Measurements from ENCODE around the gene KIF1C. TPM values are rescaled to one million over a fixed set of nuclear protein-coding genes. Genes with fewer than 3 reads are reported as not detected.

KIF1C gene
- total RNA-seq, 2 experiments from 2014 or later = 32.6 to 43.0 TPM

DNA sequence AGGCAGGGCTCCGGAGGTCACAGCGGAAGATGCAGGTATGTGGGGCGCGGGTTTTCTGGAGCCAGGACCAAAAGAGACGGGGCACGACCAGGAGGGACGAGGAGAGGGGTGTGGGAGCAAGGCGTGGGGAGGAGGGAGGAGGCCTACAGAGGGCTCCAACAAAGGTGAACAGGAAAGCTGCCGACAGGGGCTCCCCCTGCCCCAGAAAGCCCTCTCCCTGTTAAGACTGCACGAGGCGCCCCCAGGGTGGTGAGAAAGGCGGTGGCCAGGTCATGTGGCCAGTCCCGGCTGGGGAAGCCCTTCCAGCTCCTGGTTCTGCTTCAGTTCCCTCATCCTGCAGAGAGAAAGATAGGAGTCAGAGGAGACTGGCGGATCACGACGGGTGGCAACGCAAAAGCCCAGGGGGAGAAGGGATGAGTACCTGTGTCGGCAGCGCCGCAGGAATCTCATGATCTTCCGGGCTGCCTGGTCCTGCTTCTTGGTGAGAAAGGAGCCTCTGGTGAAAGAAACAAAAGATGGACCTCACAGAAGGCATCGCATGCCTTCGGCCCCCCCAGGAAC lies 29.2 kb upstream of the KIF1C start:
- H3K36me3 Mint-ChIP-seq (ENCODE audit: low read depth) = peaks cover 48% of the 10 kb centered on the region
- CTCF ChIA-PET = interaction anchor here (0.6 to 3.1 kb wide), 7 partner anchors 12 to 302 kb away, joined by 3 to 21 read pairs (median 4); partner anchors contain the start of genes GLTPD2, INCA1, KIF1C and RNF167
- intact Hi-C loops (cut with DNase I, micrococcal nuclease) = loop anchor here (1.0 to 5.0 kb wide), 8 partner anchors 19 to 825 kb away; partner anchors contain the start of genes CAMTA2 (in 1 of the 2), CYB5D2 (in 1 of the 2), ZFP3 (in 1 of the 2) and ZNF594 (in 1 of the 2)
- H3K4me3 Mint-ChIP-seq = no peak overlapping the region
- peak; percentile 68 for DNase-seq
- peaks cover 4% of the 10 kb centered on the region for H3K9me3 Mint-ChIP-seq (ENCODE audit: low read depth)
- POLR2A ChIA-PET = interaction anchor here (0.5 to 6.0 kb wide), 4 partner anchors 21 to 315 kb away, joined by 3 to 80 read pairs (median 11); partner anchors contain the start of genes ENO3, INCA1, PFN1 and RNF167
- H3K27me3 Mint-ChIP-seq = no peaks in the 10 kb centered on the region
- no peak for ATAC-seq
- H3K4me1 Mint-ChIP-seq = peaks cover 40% of the 10 kb centered on the region
- no peak overlapping the region for H3K27ac Mint-ChIP-seq

DNA sequence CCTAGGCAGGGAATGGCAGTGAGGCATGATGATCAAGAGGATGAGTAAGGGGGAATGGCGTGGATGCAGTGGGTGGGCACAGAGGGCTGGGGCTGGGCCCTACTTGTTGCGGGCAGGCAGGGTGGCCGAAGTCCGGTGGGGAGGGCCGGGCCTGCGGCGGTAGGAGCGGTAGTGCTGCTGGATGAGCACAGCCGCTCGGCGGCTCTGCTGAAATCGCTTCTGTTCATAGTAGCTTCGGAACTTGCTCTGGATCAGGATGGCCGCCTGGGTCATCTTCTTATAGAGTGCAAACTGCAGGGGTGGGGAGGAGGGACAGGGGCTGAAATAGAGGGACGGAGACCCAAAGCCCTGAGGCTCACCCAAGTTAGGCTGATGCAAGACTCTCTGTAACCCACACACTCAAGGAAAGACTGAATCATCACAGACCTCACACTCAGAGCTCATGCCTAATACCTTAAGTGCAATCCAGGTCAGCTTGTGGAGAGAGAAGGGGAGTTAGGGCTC lies 28.7 kb upstream of the KIF1C start:
- peaks cover 4% of the 10 kb centered on the region for H3K9me3 Mint-ChIP-seq (ENCODE audit: low read depth)
- ATAC-seq (peak; percentile 27), DNase-seq (peak; percentile 74)
- peaks cover 50% of the 10 kb centered on the region for H3K36me3 Mint-ChIP-seq (ENCODE audit: low read depth)
- H3K4me3 Mint-ChIP-seq = no peak overlapping the region
- POLR2A ChIA-PET = interaction anchor here (1.3 to 6.0 kb wide), 3 partner anchors 16 to 29 kb away, joined by 3 to 80 read pairs (median 6); partner anchors contain the start of genes ENO3, PFN1, RNF167 and SLC25A11
- intact Hi-C loops (cut with DNase I, micrococcal nuclease) = loop anchor here (1.0 to 5.0 kb wide), 7 partner anchors 18 to 223 kb away; partner anchors contain the start of genes CAMTA2 (in 1 of the 2), ZFP3 (in 1 of the 2) and ZNF594 (in 1 of the 2)
- H3K27ac Mint-ChIP-seq = no peak overlapping the region
- CTCF ChIA-PET = interaction anchor here (0.8 to 3.1 kb wide), 7 partner anchors 11 to 180 kb away, joined by 3 to 21 read pairs (median 4); partner anchors contain the start of genes GLTPD2, INCA1, KIF1C and RNF167
- H3K4me1 Mint-ChIP-seq = peaks cover 40% of the 10 kb centered on the region
- H3K27me3 Mint-ChIP-seq = no peaks in the 10 kb centered on the region

DNA sequence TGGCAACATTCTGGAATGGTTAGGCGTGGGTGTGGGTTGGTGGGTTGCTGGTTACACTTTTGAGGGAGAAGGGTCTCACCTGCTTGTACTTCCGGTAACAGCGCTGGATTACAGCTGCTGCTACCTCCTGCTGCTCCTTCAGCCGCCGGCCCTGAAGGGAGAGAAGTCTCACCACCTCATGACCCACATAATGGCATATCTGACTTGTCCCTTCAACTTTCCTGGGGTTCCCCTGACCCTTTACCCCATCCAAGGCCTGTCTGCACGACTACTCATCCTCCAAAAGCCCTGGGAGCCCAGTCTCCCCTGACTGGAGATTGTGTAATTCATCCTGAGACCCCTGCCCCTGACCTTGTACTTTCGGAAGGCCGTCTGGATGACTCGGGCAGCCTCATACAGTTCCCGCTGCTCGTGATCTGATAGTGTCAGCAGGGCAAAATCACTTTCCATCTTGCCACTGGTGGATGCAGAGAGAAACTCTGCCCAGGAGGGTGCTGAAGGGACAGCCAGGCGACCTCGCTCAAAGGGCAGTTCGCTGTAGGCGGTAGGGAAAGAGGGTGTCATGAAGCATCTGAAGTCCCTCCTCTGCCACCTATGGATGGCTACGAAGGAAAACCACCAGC lies 28.1 kb upstream of the KIF1C start:
- ChIA-PET CTCF (interaction anchor here (0.7 to 3.1 kb wide), 10 partner anchors 11 to 181 kb away, joined by 3 to 21 read pairs (median 4); partner anchors contain the start of genes CHRNE, GLTPD2, INCA1 and KIF1C), POLR2A (interaction anchor here (1.3 to 6.0 kb wide), 4 partner anchors 11 to 30 kb away, joined by 3 to 80 read pairs (median 4); partner anchors contain the start of genes ENO3, PFN1, RNF167 and SLC25A11)
- peak; percentile 78 for DNase-seq
- ATAC-seq = peak; percentile 7
- no peak overlapping the region for H3K27ac Mint-ChIP-seq
- intact Hi-C loops (cut with DNase I, micrococcal nuclease) = loop anchor here (1.0 to 5.0 kb wide), 7 partner anchors 18 to 223 kb away; partner anchors contain the start of genes CAMTA2 (in 1 of the 2), ZFP3 (in 1 of the 2) and ZNF594 (in 1 of the 2)
- peaks cover 52% of the 10 kb centered on the region for H3K36me3 Mint-ChIP-seq (ENCODE audit: low read depth)
- no peaks in the 10 kb centered on the region for H3K27me3 Mint-ChIP-seq
- H3K4me1 Mint-ChIP-seq = peaks cover 40% of the 10 kb centered on the region
- no peak overlapping the region for H3K4me3 Mint-ChIP-seq
- H3K9me3 Mint-ChIP-seq (ENCODE audit: low read depth) = peaks cover 4% of the 10 kb centered on the region

DNA sequence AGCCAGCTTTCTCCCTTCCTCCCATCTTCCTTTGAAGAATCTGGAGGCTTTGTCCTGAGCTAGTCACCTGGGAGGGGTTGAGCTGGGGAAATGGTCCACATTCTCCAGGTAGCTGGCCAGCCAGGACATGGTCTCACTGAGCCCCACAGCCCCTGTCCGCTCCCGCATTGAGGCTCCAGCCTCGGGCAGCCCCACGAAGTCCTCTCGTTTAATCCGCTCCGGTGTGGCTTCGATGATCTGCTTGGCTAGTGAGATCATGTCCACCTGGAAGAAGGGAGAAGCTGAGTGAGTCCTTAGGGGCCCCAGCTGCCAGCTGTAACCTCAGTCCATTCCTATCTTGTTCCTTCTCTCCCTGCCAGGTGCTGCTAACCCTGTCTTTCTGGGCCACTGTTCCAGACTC lies 27.5 kb upstream of the KIF1C start:
- intact Hi-C loops (cut with DNase I, micrococcal nuclease) = no loop called here
- CTCF ChIA-PET = interaction anchor here (0.7 to 3.1 kb wide), 6 partner anchors 10 to 86 kb away, joined by 3 to 21 read pairs (median 4); partner anchors contain the start of gene CHRNE
- no peaks in the 10 kb centered on the region for H3K27me3 Mint-ChIP-seq
- H3K36me3 Mint-ChIP-seq (ENCODE audit: low read depth) = peaks cover 48% of the 10 kb centered on the region
- H3K27ac Mint-ChIP-seq = no peak overlapping the region
- H3K4me1 Mint-ChIP-seq = peaks cover 38% of the 10 kb centered on the region
- no peak for DNase-seq
- H3K9me3 Mint-ChIP-seq (ENCODE audit: low read depth) = peaks cover 2% of the 10 kb centered on the region
- no peak for ATAC-seq
- POLR2A ChIA-PET = interaction anchor here (1.3 to 6.0 kb wide), 4 partner anchors 10 to 30 kb away, joined by 3 to 80 read pairs (median 4); partner anchors contain the start of genes ENO3, PFN1, RNF167 and SLC25A11
- no peak overlapping the region for H3K4me3 Mint-ChIP-seq

DNA sequence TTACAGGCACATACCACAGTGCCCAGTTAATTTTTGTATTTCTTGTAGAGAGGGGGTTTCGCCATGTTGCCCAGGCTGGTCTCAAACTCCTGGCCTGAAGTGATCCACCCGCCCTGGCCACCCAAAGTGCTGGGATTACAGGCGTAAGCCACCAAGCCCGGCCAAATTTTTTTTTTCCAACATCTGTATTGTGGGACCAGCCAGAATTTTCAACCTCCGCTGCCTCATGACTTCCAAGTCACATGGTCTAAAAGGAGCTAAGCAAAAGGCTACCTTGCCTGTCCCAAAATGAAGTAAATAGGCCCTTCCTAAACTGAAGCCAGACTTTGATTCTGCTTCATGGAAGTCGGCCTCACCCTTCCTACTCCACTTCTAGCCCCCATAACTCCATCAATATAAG lies 25.9 kb upstream of the KIF1C start:
- ChIA-PET POLR2A (no interaction called here), CTCF (interaction anchor here (1.1 to 3.1 kb wide), 2 partner anchors 8 to 18 kb away, joined by 3 to 21 read pairs; no protein-coding TSS in a partner anchor)
- H3K4me3 Mint-ChIP-seq = no peak overlapping the region
- ATAC-seq (no peak), DNase-seq (no peak)
- no peaks in the 10 kb centered on the region for H3K9me3 Mint-ChIP-seq (ENCODE audit: low read depth)
- no peaks in the 10 kb centered on the region for H3K27me3 Mint-ChIP-seq
- peaks cover 39% of the 10 kb centered on the region for H3K36me3 Mint-ChIP-seq (ENCODE audit: low read depth)
- H3K27ac Mint-ChIP-seq = no peak overlapping the region
- intact Hi-C loops (cut with DNase I, micrococcal nuclease) = no loop called here
- H3K4me1 Mint-ChIP-seq = peaks cover 27% of the 10 kb centered on the region

DNA sequence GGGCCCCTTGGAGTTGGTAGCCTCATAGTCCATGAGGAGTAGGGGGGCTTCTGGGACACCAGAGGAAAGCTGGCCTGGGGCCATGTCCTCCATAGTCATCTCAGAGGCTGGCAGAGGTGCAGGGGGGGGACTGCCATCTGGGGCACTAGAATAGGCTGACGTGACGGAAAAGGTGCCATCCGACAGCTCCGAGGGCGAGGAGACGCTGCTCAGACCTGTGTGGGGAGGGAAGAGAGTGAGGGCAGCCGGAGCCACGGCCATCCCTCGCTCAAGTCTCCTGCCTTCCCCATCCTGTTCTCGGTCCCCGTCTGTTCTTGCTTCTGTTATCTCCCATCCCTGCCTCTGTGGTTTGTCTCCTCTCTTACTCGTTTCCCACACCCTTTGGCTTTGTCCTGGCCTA lies 25.4 kb upstream of the KIF1C start:
- ChIA-PET CTCF (interaction anchor here (1.1 kb wide), 1 partner anchor 17 kb away, joined by 3 read pairs; no protein-coding TSS in a partner anchor), POLR2A (no interaction called here)
- ATAC-seq (no peak), DNase-seq (no peak)
- no peaks in the 10 kb centered on the region for H3K27me3 Mint-ChIP-seq
- peaks cover 27% of the 10 kb centered on the region for H3K4me1 Mint-ChIP-seq
- H3K9me3 Mint-ChIP-seq (ENCODE audit: low read depth) = no peaks in the 10 kb centered on the region
- H3K36me3 Mint-ChIP-seq (ENCODE audit: low read depth) = peaks cover 39% of the 10 kb centered on the region
- intact Hi-C loops (cut with DNase I, micrococcal nuclease) = no loop called here
- no peak overlapping the region for H3K4me3 Mint-ChIP-seq
- H3K27ac Mint-ChIP-seq = no peak overlapping the region

DNA sequence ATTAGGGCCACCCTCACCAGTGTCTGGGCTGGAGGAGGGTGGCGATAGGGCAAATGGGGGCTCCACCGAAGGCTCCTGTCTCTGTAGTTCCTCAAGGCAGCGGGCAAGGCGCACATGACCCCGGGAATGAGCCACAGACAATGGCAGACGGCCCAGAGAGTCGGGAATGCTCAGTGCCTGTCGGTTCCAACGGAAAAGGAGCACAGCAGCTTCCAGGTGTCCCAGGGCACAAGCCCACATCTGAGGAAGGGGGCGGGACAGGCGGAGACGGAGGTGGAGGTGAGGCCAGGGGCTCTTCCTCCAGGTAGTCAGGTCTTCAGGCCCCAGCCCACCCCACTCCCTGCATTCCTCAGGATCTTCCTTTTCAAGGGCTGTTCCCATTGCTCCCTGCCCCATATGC lies 25.0 kb upstream of the KIF1C start:
- H3K4me3 Mint-ChIP-seq = no peak overlapping the region
- no peak for ATAC-seq
- ChIA-PET CTCF (interaction anchor here (1.1 kb wide), 1 partner anchor 17 kb away, joined by 3 read pairs; no protein-coding TSS in a partner anchor), POLR2A (no interaction called here)
- intact Hi-C loops (cut with DNase I, micrococcal nuclease) = no loop called here
- H3K4me1 Mint-ChIP-seq = peaks cover 27% of the 10 kb centered on the region
- no peak overlapping the region for H3K27ac Mint-ChIP-seq
- H3K36me3 Mint-ChIP-seq (ENCODE audit: low read depth) = peaks cover 42% of the 10 kb centered on the region
- H3K9me3 Mint-ChIP-seq (ENCODE audit: low read depth) = no peaks in the 10 kb centered on the region
- no peaks in the 10 kb centered on the region for H3K27me3 Mint-ChIP-seq
- no peak for DNase-seq

DNA sequence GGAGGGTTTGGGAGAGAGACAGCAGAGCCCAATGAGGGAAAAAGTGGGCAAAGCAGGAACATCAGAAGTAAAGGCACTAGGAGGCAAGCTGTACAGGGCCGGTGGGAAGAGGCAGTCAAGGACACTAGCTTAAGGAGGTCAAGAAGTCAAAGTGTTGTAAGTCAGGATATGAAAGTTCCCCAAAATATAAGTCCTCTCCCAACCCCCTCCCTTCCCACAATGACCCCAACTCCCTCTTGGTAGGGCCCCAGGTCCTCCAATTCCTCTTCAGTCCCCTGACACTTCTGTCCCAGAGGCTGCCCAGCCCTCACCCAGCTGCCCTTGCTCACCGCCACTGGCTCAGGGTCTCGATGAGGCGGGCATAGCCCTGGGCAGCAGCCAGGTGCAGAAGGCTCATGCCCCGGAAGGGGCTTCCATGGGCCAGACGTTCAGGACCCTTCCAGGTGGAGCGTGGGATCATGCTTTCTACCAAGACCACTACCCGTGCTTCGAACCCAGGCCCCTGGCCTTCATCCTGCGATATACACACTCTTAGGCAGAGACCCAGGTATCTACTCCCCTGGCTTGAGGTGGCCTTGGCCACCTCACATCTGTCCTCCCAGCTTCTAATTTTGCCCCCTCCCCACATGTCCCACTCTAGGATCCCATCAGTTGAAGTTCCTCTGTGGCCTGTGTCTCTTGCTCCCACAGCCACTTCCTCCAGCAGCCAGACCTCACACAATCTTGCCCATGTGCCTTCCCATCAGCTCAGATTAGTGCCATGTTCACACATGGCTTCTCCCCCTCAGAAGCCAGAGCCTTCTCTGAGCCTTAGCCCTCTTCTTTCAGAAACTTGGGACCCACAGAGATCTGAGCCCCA lies 24.3 kb upstream of the KIF1C start:
- H3K4me1 Mint-ChIP-seq = peaks cover 27% of the 10 kb centered on the region
- peak overlapping the region; percentile 5 for H3K27ac Mint-ChIP-seq
- ChIA-PET CTCF (no interaction called here), POLR2A (no interaction called here)
- H3K9me3 Mint-ChIP-seq (ENCODE audit: low read depth) = no peaks in the 10 kb centered on the region
- DNase-seq (no peak), ATAC-seq (no peak)
- intact Hi-C loops (cut with DNase I, micrococcal nuclease) = no loop called here
- H3K36me3 Mint-ChIP-seq (ENCODE audit: low read depth) = peaks cover 45% of the 10 kb centered on the region
- no peak overlapping the region for H3K4me3 Mint-ChIP-seq
- no peaks in the 10 kb centered on the region for H3K27me3 Mint-ChIP-seq

DNA sequence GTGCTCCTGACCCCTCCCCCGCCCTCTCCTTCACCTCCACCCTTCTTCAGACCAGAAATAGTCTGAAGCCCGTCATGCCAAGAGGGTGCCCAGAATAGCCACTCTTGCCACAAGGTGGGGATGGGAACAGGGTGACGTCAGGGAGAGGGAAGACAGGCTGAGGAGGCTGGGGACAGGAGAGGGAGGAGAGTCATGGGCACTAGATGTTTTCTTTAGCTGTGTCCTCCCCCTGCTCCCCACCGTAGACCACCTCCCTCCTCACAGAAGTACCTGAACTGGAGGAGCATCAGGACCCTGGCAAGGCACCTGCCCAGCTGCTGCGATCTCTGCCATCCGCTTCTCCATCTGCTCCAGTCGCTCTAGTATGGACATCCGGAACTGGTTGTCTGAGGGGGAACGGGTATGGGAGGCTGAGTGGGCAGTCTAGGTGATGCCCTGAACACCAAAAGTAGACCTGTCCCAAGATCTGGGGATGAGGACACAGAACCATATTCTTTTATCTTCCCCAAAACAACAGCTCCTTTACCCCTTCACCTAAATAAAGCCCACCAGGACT lies 23.6 kb upstream of the KIF1C start:
- Mint-ChIP-seq H3K9me3 (ENCODE audit: low read depth) (no peaks in the 10 kb centered on the region), H3K27ac (peak overlapping the region; percentile 5), H3K4me3 (no peak overlapping the region), H3K27me3 (no peaks in the 10 kb centered on the region), H3K36me3 (ENCODE audit: low read depth) (peaks cover 48% of the 10 kb centered on the region), H3K4me1 (peaks cover 21% of the 10 kb centered on the region)
- no peak for ATAC-seq
- ChIA-PET CTCF (no interaction called here), POLR2A (no interaction called here)
- intact Hi-C loops (cut with DNase I, micrococcal nuclease) = no loop called here
- no peak for DNase-seq

DNA sequence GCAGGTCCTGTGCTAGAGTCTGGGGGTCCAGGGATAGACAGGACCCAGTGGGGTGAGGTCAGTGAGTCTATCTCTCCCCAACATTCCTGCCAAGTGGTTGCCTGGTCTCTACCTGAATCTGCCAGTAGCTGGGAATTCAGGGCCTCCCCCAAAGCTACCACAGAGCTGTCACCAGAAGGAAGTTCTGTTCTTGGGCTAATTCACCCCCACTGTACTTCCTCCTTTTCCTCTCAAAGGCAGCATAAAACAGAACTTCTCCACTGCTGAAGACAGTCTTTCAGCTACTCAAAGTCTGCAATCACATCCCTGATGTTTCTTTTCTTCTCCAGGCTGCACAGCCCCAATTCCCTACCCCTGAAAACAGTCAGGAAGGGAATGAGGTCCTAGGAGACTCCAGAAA lies 19.0 kb upstream of the KIF1C start:
- ChIA-PET POLR2A (interaction anchor here (0.5 kb wide), 1 partner anchor 13 kb away, joined by 3 read pairs; no protein-coding TSS in a partner anchor), CTCF (interaction anchor here (0.8 to 3.4 kb wide), 2 partner anchors 9 to 83 kb away, joined by 3 to 21 read pairs; no protein-coding TSS in a partner anchor)
- H3K4me3 Mint-ChIP-seq = no peak overlapping the region
- no peak overlapping the region for H3K27ac Mint-ChIP-seq
- peaks cover 39% of the 10 kb centered on the region for H3K36me3 Mint-ChIP-seq (ENCODE audit: low read depth)
- no peaks in the 10 kb centered on the region for H3K9me3 Mint-ChIP-seq (ENCODE audit: low read depth)
- no peak for ATAC-seq
- intact Hi-C loops (cut with DNase I, micrococcal nuclease) = no loop called here
- H3K27me3 Mint-ChIP-seq = no peaks in the 10 kb centered on the region
- peaks cover 17% of the 10 kb centered on the region for H3K4me1 Mint-ChIP-seq
- no peak for DNase-seq
